GM12872 (cell line): ENCODE data around the gene OTOG.

ENCODE experiments used
- TF ChIP-seq, protein P1 (sequence below): IDR thresholded peaks from 3 replicates; pipeline ENCODE4 v1.5.1; 2011; ENCODE audit warnings: low read depth, mild to moderate bottlenecking, low read length, moderate library complexity; ENCODE audit not compliant: insufficient read depth

The OTOG gene

DNA sequence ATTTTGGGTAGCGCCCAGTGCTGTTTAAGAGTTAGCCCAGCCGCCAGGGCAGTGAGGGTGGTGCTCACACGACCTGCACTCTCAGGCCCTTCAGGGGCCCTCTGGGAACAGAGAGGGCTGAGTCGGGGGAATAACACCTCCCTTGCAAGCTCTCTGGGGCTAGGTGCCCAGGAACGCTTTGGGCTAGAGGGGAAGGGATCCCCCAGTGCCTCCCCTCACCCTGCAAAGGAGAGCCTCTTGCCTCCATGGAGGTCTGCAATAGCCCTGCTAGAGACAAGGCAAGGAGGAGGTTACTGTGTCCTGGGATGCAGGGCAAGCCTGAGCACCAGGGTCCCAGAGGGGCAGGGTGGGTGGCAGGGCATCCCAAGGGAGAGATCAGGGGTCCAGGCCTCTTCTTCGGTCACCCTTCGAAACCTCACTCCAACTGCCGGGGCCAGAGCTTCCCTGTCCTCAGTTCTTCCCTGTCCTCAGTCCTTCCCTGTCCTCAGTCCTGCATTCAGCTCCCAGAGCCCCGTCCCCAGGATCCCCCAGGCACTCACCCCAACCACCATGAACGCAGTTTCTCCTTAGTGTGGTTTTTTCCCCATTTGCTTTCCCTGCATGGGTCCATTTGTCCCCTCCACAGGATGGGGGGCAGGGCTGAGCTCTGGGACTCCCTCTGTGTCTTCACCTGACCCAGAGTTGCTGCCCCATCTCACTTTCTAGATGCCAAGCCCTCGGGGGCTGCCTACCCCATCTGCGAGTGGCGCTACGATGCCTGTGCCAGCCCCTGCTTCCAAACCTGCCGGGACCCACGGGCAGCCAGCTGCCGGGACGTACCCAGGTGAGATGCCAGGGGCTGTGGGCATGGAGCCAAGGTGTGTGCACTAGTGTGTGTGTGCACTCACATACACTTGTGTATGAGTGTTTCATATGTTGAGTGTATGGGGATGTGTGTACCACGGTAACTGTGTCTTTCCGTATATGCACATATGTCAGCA lies 60.8 kb downstream of the OTOG start:
- TF ChIP-seq, protein P1, sequence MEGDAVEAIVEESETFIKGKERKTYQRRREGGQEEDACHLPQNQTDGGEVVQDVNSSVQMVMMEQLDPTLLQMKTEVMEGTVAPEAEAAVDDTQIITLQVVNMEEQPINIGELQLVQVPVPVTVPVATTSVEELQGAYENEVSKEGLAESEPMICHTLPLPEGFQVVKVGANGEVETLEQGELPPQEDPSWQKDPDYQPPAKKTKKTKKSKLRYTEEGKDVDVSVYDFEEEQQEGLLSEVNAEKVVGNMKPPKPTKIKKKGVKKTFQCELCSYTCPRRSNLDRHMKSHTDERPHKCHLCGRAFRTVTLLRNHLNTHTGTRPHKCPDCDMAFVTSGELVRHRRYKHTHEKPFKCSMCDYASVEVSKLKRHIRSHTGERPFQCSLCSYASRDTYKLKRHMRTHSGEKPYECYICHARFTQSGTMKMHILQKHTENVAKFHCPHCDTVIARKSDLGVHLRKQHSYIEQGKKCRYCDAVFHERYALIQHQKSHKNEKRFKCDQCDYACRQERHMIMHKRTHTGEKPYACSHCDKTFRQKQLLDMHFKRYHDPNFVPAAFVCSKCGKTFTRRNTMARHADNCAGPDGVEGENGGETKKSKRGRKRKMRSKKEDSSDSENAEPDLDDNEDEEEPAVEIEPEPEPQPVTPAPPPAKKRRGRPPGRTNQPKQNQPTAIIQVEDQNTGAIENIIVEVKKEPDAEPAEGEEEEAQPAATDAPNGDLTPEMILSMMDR, result no peak

DNA sequence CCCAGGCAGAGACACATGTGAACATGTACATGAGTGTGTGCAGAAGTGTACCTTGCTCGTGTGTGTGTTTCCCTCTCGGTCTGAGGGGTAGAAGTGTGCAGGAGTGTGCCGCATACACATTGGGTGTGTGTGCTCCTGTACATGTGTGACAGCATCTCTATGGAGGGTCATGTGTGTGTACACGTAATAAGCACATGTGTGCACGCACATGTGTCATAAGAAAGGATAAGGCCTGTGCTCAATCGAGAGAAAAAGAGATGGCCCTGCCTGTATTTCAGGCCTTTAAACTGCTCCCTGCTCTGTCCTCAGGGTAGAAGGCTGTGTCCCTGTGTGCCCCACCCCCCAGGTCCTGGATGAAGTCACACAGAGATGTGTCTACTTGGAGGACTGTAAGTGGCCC lies 61.8 kb downstream of the OTOG start:
- TF ChIP-seq, protein P1, result no peak

DNA sequence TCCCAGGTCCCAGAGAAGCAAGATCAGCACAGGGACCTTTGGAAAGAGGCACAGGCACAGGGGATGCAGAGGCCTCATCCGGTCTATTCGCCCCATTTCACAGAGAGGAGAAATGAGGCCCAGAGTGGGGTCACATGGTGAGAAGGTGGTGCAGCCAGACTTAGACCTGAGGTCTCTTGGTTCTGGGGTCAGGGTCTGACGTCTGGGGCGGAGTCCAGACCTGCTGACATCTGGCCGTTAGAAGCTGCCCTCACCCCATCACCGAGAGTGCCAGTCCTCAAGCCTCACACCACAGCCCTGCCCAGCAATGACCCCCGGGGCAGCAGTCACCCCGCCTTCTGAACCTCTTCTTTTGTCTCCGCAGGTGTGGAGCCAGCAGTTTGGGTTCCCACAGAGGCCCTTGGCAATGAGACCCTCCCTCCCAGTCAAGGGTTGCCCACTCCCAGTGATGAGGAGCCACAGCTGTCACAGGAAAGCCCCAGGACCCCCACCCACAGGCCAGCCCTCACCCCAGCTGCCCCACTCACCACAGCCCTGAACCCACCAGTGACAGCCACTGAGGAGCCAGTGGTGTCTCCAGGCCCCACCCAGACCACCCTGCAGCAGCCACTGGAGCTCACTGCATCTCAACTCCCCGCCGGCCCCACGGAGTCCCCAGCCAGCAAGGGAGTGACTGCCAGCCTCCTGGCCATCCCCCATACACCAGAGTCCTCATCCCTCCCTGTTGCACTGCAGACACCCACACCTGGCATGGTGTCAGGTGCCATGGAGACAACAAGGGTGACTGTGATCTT lies 62.4 kb downstream of the OTOG start:
- TF ChIP-seq, protein P1, result no peak

DNA sequence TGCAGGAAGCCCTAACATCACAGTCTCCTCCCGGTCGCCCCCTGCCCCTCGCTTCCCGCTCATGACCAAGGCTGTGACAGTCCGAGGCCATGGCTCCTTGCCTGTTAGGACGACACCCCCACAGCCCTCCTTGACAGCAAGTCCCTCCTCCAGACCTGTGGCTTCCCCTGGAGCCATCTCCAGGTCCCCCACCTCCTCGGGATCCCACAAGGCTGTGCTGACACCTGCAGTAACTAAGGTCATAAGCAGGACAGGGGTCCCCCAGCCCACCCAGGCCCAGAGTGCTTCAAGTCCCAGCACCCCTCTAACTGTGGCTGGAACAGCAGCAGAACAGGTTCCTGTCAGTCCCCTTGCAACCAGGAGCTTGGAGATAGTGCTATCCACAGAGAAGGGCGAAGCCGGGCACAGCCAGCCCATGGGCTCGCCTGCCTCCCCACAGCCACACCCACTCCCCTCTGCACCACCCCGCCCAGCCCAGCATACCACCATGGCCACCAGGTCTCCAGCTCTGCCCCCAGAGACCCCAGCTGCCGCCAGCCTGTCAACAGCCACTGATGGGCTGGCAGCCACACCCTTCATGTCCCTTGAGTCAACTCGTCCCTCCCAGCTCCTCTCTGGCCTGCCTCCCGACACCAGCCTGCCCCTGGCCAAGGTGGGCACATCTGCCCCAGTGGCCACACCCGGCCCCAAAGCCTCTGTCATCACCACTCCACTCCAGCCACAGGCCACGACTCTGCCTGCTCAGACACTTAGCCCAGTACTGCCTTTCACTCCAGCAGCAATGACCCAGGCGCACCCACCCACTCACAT lies 63.2 kb downstream of the OTOG start:
- TF ChIP-seq, protein P1, result no peak

DNA sequence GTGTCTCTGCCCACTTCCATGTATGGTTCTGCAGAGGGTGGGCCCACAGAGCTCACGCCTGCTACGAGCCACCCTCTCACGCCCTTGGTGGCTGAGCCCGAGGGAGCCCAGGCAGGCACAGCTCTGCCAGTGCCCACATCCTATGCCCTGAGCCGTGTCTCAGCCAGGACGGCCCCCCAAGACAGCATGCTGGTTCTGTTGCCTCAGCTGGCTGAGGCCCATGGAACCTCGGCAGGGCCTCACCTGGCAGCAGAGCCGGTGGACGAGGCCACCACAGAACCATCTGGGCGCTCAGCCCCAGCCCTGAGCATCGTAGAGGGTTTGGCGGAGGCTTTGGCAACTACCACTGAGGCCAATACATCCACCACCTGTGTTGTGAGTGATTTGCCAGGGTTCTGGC lies 64.0 kb downstream of the OTOG start:
- TF ChIP-seq, protein P1, result no peak

DNA sequence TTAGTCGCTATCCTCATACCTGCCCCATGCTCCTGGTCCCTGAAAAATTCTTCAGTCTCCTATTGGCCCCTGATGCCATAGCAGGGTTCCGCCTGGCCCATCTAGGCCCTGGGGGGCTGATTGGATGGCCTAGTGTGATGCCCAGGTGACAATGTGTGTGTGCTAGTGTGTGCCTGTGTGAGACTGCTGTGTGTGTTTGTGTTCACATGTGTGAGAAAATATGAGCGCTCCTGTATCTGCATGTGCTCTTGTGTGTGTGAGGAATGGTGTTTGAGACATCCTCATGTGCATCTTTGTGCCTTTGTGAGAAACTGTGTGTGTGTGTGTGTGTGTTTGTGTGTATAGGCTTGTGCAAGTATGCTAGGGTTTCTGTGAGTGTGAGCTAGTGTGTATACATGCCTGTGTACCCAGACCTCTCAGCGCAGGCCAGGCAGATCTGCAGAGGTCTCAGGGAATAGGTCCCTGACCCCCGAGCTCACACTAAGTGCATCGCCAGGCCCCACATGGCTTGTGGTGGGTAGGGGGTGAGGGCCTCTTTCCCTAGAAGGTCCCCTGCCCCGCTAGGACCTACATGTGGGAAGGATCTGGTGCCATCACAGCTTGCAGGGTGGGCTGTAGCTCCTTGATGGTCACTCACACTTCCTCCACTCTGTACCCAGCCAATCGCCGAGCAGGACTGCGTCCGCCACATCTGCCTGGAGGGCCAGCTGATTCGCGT lies 64.6 kb downstream of the OTOG start:
- TF ChIP-seq, protein P1, result no peak
